K562 (cell line): Measurements from ENCODE around the gene CDC6. TPM values are rescaled to one million over a fixed set of nuclear protein-coding genes. Genes with fewer than 3 reads are reported as not detected.

Source experiments
- ATAC-seq: fragments of 200-7000 bp; cut with Tn5 transposase; 3 replicates; pipeline ENCODE4 v1.9.1; 2020; ENCODE audit warnings: moderate library complexity
- BruUV-seq: library from RNA; stranded (reverse); fragments of 400-500 nt; replicated peaks from 2 replicates; lab custom pipeline; 2021; lab: Mats Ljungman, UMichigan
- CTCF ChIA-PET: fragments of 300-600 bp; formaldehyde crosslinking; extraction: SDS; loops from one replicate; lab custom pipeline; 2021; ENCODE audit warnings: low intra/inter-chr PET ratio; lab: Yijun Ruan, JAX
- POLR2A ChIA-PET: fragments of 300-600, 350-650 bp; sonication (Branson Sonifier 250); formaldehyde crosslinking; extraction: SDS; loops from one replicate; lab custom pipeline; 2021; ENCODE audit warnings: antibody characterized with exemption, inconsistent platforms; lab: Yijun Ruan, JAX
- DNase-seq, 4 experiments: peaks; one replicate each; pipeline versions ENCODE4 v3.0.0 to v3.0.0-alpha.2; 2011 to 2018; ENCODE audit warnings: low spot score in 3 of 4, mixed read lengths in 3 of 4; ENCODE audit errors: extremely low read depth in 1 of 4
- FAIRE-seq: peaks from 2 replicates; lab custom pipeline; 2011; peaks lifted over from hg19 to GRCh38; lab: Jason Lieb, UNC
- H2AFZ ChIP-seq: 2 replicates; pipeline ENCODE4 v1.6.0; 2011; ENCODE audit warnings: low read depth, low read length, control low read depth, inconsistent platforms
- H3K27ac ChIP-seq: fragments of 200-600 bp; 3 replicates; pipeline ENCODE4 v1.8.0; 2011; ENCODE audit warnings: low read depth, mild to moderate bottlenecking, control low read depth, inconsistent platforms, low read length, moderate library complexity, mixed read lengths; ENCODE audit errors: extremely low read depth
- H3K27me3 ChIP-seq, 2 experiments: fragments of 300-600 bp in 1 of 2; 2 replicates in 1 of 2; 3 replicates in 1 of 2; pipeline versions ENCODE4 v1.6.0 to v1.8.0; 2011; ENCODE audit warnings: inconsistent platforms in 2 of 2, low read length in 2 of 2, mild to moderate bottlenecking in 1 of 2, mixed read lengths in 1 of 2, moderate library complexity in 1 of 2; ENCODE audit not compliant: control insufficient read depth in 2 of 2, insufficient read depth in 2 of 2
- H3K36me3 ChIP-seq: fragments of 300-600 bp; 3 replicates; pipeline ENCODE4 v1.8.0; 2011; ENCODE audit warnings: mild to moderate bottlenecking, low read length, inconsistent platforms; ENCODE audit not compliant: control insufficient read depth, insufficient read depth
- H3K4me1 ChIP-seq, 2 experiments: fragments of 200-600 bp in 1 of 2; replicated peaks in 1 of 2; 2 replicates in 1 of 2; 3 replicates in 1 of 2; pipeline versions ENCODE4 v1.5.1 to v1.8.0; 2011; ENCODE audit warnings: inconsistent platforms in 2 of 2, low read length in 2 of 2, mild to moderate bottlenecking in 1 of 2, mixed read lengths in 1 of 2, moderate library complexity in 1 of 2; ENCODE audit not compliant: control insufficient read depth in 2 of 2, insufficient read depth in 2 of 2
- H3K4me2 ChIP-seq: 2 replicates; pipeline ENCODE4 v1.6.1; 2011; ENCODE audit warnings: low read length, control low read depth, inconsistent platforms, mixed read lengths; ENCODE audit not compliant: insufficient read depth
- H3K4me3 ChIP-seq: fragments of 200-600 bp; sonication (generic), shearing (Covaris generic); 2 replicates; pipeline ENCODE4 v1.5.1; 2016; ENCODE audit warnings: control low read depth, inconsistent platforms
- H3K79me2 ChIP-seq: fragments of 200-600 bp; 3 replicates; pipeline ENCODE4 v1.8.0; 2011; ENCODE audit warnings: low read length, inconsistent platforms; ENCODE audit not compliant: control insufficient read depth, insufficient read depth
- H3K9ac ChIP-seq, 2 experiments: 2 replicates each; pipeline versions ENCODE4 v1.6.0 to v1.6.1; 2011; ENCODE audit warnings: low read depth in 2 of 2, low read length in 2 of 2, control low read depth in 1 of 2, inconsistent platforms in 1 of 2, mild to moderate bottlenecking in 1 of 2, mixed read lengths in 1 of 2; ENCODE audit not compliant: insufficient read depth in 1 of 2
- H3K9me1 ChIP-seq: one replicate; pipeline ENCODE4 v1.6.0; 2011; ENCODE audit warnings: inconsistent platforms, mild to moderate bottlenecking, low read length, moderate library complexity; ENCODE audit not compliant: control insufficient read depth, insufficient read depth
- H3K9me3 ChIP-seq: replicated peaks from 2 replicates; pipeline ENCODE4 v1.5.1; 2011; ENCODE audit warnings: low read depth, low read length, inconsistent platforms; ENCODE audit not compliant: control insufficient read depth, insufficient read depth
- H4K20me1 ChIP-seq: replicated peaks from 2 replicates; pipeline ENCODE4 v1.6.1; 2011; ENCODE audit warnings: low read length, inconsistent platforms, mixed read lengths; ENCODE audit not compliant: control insufficient read depth, insufficient read depth
- FOXM1 ChIP-seq, 2 experiments: fragments of 450-650 bp in 1 of 2; sonication (generic) in 1 of 2; formaldehyde crosslinking in 1 of 2; IDR thresholded peaks; 2 replicates each; pipeline versions ENCODE4 v1.6.1 to v1.9.0; 2017 to 2022; ENCODE audit warnings: low read depth in 2 of 2, mild to moderate bottlenecking in 2 of 2, missing genetic modification reagents in 1 of 2, moderate library complexity in 1 of 2
- MEF2A ChIP-seq: IDR thresholded peaks from 2 replicates; pipeline ENCODE4 v1.6.1; 2011; ENCODE audit warnings: low read depth, mild to moderate bottlenecking, low read length, moderate library complexity; ENCODE audit not compliant: control insufficient read depth
- MEF2D ChIP-seq: conservative IDR thresholded peaks from 2 replicates; pipeline ENCODE4 v1.6.1; 2016; ENCODE audit warnings: low read depth, missing genetic modification characterization, missing compliant biosample characterization
- TEAD1 ChIP-seq, 2 experiments: fragments of 450-650 bp in 1 of 2; sonication (generic) in 1 of 2; formaldehyde crosslinking; IDR thresholded peaks; 2 replicates each; pipeline versions ENCODE4 v1.4.0 to v1.8.0; 2020 to 2022; ENCODE audit warnings: mild to moderate bottlenecking in 2 of 2, missing genetic modification reagents in 1 of 2
- ZNF143 ChIP-seq: sonication (generic); formaldehyde crosslinking; IDR thresholded peaks from 2 replicates; pipeline ENCODE4 v1.9.0; 2022; ENCODE audit warnings: mild to moderate bottlenecking, missing genetic modification reagents
- ZNF644 ChIP-seq: fragments of 200-800 bp; sonication (Bioruptor generic); IDR thresholded peaks from 2 replicates; pipeline ENCODE4 v1.6.1; 2016; ENCODE audit warnings: low read depth, missing genetic modification characterization, missing compliant biosample characterization
- WGBS: fragments of 100-300 bp; shearing (Covaris generic); methylation state at CpG from one replicate; pipeline ENCODE4 v1.1.6; 2016; ENCODE audit warnings: low coverage, mixed read lengths; ENCODE audit not compliant: insufficient coverage; ENCODE audit errors: missing lambda C conversion rate; 5-methylcytosine and 5-hydroxymethylcytosine counted together
- in situ Hi-C: fragments of 300-500 bp; cut with MboI; formaldehyde crosslinking; loops from 4 replicates; pipeline ENCODE4 v1.15.0; 2018; ENCODE audit warnings: inconsistent platforms, mixed read lengths
- intact Hi-C: fragments of 100-400 bp; cut with micrococcal nuclease; formaldehyde crosslinking; loops from 2 replicates; pipeline ENCODE4 v1.14.2; 2022
- polyA plus RNA-seq, 8 experiments: library from polyadenylated mRNA; depleted of rRNA in 4 of 8; stranded (reverse) in 5 of 8; unstranded in 3 of 8; fragments of >200 nt; fragmentation: Nextera tagmentation in 2 of 8; fragmentation: Illumina TruSeq in 1 of 8; extraction: Ambion mirVana in 2 of 8; extraction: Trizol in 1 of 8; gene quantifications; 2 replicates each; pipeline versions ENCODE4 v1.2.1 to v1.2.3, GENCODE V29; 2011 to 2014; ENCODE audit warnings: inconsistent platforms in 1 of 8, missing spikeins in 1 of 8
- total RNA-seq, 7 experiments: library from RNA; depleted of rRNA in 6 of 7; stranded (reverse); fragments of >200 nt in 6 of 7; fragmentation: Illumina TruSeq in 2 of 7; extraction: Trizol in 2 of 7; gene quantifications; 2 replicates each; pipeline versions ENCODE4 v1.2.1 to v1.2.3, GENCODE V29; 2011 to 2021; ENCODE audit warnings: low replicate concordance in 1 of 7
- TF ChIP-seq, protein P1 (sequence below): sonication (generic); formaldehyde crosslinking; IDR thresholded peaks from 2 replicates; pipeline ENCODE4 v1.8.0; 2022; ENCODE audit warnings: mild to moderate bottlenecking, low read depth, missing genetic modification reagents

CDC6 gene
- total and polyA plus RNA-seq, 9 of the 15 experiments (the other 6 are each of a cell fraction or from before 2014, with no cell fraction given) = 29.6 to 141 (median 106) TPM

DNA sequence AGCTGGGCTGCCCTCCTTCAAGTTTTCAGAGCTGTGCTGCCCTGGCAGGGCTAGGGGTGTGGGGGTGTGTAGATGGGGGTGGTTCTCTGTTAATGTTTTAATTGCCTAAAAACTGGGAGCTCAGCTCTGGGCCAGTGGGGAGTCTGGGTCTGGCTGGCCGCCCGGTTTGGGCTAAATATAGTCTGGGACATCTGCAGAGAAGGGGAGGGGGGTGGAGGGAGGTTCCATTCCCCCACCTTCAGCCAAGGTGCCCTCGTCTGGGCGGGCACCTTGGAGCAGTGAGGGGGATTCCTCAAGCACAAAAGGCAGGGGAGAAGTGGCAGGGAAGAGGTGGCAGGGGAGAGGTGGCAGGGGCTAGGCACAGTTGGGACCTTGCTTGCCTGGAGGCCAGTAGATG is 34.3 kb downstream of the CDC6 start:
- H3K36me3 ChIP-seq = no peaks in the 10 kb centered on the region
- ChIA-PET CTCF (no interaction called here), POLR2A (interaction anchor here (1.2 kb wide), 1 partner anchor 11 kb away, joined by 3 read pairs; no protein-coding TSS in a partner anchor)
- peaks cover 3% of the 10 kb centered on the region; the same call in 1 of the 2 replicates for H4K20me1 ChIP-seq
- H3K27me3 ChIP-seq = no peaks in the 10 kb centered on the region
- H3K4me3 ChIP-seq = peak overlapping the region; percentile 34
- H3K9me1 ChIP-seq = peaks cover 6% of the 10 kb centered on the region
- H3K9ac ChIP-seq = peak overlapping the region; percentile 65 to 94
- H3K27ac ChIP-seq = peak overlapping the region; percentile 87
- ATAC-seq = no peak
- H3K4me1 ChIP-seq = peaks cover 47 to 74% of the 10 kb centered on the region in 2 experiments
- H3K4me2 ChIP-seq = peak overlapping the region; percentile 89
- peak overlapping the region; percentile 92; the same call in 1 of the 2 replicates for H2AFZ ChIP-seq
- intact Hi-C loops = no loop called here
- H3K9me3 ChIP-seq = no peaks in the 10 kb centered on the region
- H3K79me2 ChIP-seq = peaks cover 84% of the 10 kb centered on the region
- 10% methylated on average over 4 of the region's 4 CpGs for whole genome bisulfite sequencing
- TF ChIP-seq MEF2A = peak; percentile 49; the same call in 1 of the 2 replicates
- TF ChIP-seq ZNF644 = no peak
- TF ChIP-seq MEF2D = 0 out of 2 replicates have a peak, but pooled peaks have one; percentile 13
- 0 out of 4 replicates have a peak, but pooled peaks of 1 of the 2 experiments have one; percentile 25 for TF ChIP-seq TEAD1 (CRISPR knock-in tag; IDR thresholded peaks at IDR 0.05)
- 0 out of 2 replicates have a peak, but pooled peaks have one; percentile 36 for TF ChIP-seq ZNF143
- TF ChIP-seq, protein P1, sequence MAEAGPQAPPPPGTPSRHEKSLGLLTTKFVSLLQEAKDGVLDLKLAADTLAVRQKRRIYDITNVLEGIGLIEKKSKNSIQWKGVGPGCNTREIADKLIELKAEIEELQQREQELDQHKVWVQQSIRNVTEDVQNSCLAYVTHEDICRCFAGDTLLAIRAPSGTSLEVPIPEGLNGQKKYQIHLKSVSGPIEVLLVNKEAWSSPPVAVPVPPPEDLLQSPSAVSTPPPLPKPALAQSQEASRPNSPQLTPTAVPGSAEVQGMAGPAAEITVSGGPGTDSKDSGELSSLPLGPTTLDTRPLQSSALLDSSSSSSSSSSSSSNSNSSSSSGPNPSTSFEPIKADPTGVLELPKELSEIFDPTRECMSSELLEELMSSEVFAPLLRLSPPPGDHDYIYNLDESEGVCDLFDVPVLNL (CRISPR knock-in tag) = no peak
- TF ChIP-seq FOXM1 (IDR thresholded peaks at IDR 0.05; ENCODE audit: low read depth) = no peak
- TF ChIP-seq FOXM1 (CRISPR knock-in tag; IDR thresholded peaks at IDR 0.05; ENCODE audit: low read depth) = no peak
- in situ Hi-C loops = no loop called here
- peak; percentile 15 for FAIRE-seq
- DNase-seq = peak in 1 of 4 experiments; percentile 42
- BruUV-seq = no TSS peak
